GM12874 (cell line): ENCODE data around the gene ADGRD1.

Source experiments
- TF ChIP-seq, protein P1 (sequence below): IDR thresholded peaks from 2 replicates; pipeline ENCODE4 v1.5.1; 2011; ENCODE audit warnings: low read depth, mild to moderate bottlenecking, control low read depth, low read length, moderate library complexity; ENCODE audit not compliant: insufficient read depth

The ADGRD1 gene

DNA sequence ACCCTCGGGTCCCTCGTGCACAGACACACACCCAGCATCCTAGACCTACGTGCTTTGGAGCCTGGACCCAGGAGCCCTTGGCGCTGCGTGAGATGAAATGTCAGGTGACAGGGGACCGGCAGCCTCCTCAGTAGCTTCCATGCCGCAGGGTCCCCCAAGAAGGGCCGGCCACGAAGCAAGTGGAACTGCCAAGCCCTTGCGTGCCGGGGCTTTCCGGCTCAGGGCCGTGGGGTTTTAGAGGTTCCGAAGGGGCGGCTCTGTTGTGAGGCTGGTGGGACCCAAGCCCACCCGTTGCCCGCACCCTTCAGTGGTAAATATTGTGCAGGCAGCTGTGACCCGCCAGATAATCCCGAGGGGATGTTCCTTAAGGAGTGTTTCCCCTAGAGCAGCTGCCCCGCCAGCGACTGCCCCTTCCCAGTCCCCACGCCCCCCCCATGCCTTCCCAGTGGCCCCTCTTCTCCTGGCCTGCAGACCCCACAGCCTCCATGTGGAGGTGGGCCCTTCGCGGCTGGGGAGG is 133.7 kb downstream of the ADGRD1 start:
- TF ChIP-seq, protein P1, sequence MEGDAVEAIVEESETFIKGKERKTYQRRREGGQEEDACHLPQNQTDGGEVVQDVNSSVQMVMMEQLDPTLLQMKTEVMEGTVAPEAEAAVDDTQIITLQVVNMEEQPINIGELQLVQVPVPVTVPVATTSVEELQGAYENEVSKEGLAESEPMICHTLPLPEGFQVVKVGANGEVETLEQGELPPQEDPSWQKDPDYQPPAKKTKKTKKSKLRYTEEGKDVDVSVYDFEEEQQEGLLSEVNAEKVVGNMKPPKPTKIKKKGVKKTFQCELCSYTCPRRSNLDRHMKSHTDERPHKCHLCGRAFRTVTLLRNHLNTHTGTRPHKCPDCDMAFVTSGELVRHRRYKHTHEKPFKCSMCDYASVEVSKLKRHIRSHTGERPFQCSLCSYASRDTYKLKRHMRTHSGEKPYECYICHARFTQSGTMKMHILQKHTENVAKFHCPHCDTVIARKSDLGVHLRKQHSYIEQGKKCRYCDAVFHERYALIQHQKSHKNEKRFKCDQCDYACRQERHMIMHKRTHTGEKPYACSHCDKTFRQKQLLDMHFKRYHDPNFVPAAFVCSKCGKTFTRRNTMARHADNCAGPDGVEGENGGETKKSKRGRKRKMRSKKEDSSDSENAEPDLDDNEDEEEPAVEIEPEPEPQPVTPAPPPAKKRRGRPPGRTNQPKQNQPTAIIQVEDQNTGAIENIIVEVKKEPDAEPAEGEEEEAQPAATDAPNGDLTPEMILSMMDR = no peak

DNA sequence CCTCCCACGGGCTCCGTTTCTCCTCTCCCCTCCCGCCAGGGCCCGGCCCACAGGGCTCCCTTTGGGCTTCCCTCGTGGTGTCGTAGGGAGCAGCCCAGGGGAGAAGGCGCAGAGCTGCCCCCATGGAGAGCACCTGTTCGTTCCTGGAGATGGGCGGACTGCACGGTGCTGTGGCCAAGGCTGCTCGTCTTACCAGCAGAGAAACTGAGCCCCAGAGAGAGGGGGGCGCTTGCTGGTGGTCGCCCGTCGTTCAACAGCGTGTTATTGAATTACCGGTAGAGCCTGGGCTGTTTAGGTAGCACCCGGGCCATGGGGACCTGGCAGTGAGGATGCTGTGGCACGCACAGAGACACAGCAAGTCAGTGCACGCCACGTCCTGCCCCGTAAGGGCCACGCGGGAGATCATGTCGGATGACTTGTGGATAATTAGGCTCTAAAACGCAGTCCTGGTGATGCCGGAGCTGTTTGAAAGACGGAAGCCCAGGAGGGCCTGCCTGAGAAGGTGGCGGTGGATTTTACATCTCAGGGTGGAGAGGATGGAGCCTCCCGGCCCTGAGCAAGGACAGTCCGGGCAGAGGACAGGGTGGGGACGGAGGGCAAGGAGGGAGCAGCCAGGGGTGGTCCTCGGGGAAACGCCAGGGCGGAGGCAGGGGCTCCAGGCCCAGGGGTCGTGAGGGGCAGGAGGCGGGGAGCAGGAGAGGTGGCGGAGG is 134.4 kb downstream of the ADGRD1 start:
- TF ChIP-seq, protein P1 = no peak

DNA sequence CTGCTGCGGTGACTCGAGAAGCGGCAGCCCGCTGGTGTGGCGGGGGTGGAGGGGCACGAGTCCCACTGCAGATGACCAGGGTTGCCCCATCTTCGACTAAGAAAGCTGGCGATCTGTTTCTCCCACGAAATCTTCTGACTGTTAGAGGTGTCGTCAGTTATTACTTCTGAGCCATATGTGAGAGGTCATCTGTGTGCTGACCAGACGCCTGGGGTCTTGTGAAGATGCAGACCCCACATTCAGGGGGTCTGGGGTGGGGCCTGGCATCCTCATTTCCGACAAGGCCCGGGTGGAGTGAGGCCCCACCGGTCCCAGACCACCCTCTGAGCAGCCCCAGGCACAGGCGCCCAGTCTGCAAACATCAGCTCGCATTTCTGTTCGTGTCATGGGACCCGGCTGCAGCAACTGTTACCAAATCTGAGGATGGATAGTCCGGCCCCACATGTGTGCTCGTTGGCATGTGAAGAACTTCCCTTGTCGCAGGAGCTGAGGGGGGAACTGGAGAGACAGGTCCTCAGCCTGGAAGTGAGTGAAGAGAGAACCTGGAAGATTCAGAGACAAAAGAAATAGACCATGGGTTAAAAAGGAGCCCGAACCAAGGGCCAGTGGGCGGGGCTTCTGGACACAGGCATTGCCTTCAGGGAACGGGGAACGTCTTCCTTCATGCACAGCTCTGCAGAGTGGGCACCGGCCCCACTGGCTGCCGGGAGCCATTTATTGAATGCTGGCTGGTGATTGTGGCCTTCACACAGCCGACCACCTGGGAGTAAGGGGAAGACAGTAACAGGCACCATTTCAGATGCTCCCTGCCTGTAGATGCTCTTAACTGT is 135.2 kb downstream of the ADGRD1 start:
- TF ChIP-seq, protein P1 = no peak

DNA sequence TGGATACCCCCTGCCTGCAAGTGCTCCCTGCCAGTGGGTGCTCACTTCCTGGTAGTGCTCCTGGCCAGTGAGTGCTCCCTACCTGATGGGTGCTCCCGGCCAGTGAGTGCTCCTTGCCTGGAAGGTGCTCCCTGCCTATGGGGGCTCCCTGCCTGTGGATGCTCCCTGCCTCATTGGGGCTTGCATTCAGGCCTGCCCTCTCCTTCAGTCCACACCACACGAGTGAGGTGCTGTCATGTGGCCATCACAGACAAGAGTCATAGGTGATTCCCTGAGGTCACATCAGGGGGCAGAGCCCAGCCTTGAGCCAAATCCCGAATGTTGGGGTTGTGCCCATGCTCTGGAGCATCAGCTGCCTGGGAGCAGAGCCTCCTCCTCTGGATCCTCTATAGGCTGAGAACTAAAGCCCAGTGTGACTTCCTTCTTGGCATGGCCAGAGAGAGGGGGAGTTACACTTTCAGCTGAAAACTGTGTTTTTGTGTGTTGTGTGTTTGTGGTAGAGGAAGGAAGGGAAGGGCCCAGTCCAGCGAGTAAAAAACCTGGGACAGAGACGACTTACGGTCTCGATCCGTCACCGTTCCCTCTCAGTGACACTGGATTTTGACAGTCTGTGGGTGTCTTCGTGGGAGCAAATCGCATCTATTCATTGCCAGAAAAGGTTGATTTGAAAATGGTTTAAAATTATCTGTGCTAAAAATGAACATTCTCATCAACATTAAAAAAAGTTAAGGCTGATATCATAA is 136.0 kb downstream of the ADGRD1 start:
- TF ChIP-seq, protein P1 = no peak

DNA sequence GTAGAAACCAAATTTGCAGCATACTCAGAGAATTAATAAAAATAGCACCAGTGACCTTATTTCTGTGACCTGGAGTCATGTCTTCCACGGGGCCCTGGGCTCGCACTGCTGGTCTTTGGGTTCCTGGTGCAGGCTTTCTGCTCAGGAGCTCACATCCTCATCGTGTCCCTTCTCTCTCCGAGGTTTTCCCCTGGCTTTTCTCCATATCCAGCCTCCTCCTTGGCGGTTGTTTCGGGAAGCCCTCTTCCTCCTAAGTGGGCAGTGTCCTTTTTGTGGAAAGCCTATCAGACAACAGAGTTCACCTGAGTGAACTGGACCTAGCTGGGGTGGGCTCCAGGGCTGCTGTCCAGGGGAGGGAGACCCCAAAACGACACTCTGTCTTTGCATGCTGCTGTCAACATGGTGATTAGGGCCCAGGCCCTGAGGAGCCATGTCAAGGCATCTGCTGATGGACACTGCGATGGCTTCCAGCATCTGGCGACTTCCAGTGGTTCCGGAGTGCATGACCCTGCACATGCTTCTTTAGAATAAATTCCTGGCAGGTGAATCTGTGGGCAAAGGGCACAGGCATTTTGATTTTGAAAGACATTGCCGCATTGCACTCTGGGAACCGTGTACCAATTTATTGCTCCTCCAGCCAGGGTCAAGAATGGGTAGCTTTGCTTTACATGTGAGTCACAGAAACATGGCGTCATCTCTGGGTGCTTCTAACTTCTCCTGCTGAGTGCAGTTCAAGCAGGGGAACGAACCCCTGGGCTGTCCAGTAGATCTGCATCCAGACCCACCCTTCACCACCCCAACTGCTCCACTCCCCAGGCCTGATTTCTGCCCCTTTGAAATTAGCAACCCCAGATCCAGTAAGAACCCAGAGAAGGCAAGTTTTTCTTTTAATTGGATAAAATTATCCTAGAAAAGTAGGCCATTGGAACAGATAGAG is 136.8 kb downstream of the ADGRD1 start:
- TF ChIP-seq, protein P1 = no peak

DNA sequence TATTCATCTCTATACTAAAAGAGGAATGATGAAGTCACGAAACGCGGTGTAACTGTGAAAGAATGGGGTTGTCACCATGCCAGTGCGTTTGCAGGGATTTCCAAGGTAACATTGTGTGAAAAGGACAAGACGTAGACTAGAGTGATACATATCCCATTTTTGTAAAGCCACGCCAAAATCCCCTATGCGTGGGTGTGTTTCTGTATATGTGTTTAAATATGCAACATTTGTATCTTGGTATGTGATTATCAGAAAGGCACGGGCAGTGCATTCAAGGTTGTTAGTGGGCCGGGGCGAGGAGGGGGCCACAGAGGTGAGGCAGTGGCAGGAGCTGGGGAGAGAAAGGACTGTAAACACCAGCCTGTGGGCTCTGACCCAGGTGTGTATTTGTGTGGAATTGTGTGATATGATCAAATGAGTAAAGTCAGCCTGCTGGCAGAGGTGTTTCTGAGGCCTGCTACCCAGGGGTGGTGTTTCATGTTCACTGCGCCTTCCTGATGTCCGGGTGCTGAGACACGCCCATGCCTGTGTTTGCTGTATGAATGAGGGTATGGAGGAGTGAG is 137.8 kb downstream of the ADGRD1 start:
- TF ChIP-seq, protein P1 = no peak
